Endodermal cell (in vitro differentiated cells): ENCODE data around the gene IPP. TPM values are rescaled to one million over a fixed set of nuclear protein-coding genes. Genes with fewer than 3 reads are reported as not detected.

ENCODE experiments used
- DNase-seq: peaks from one replicate; pipeline ENCODE4 v3.0.0-alpha.2; 2017
- H3K27ac ChIP-seq: 2 replicates; pipeline ENCODE4 v1.5.1; 2013; ENCODE audit warnings: mild to moderate bottlenecking, low read depth, low read length, moderate library complexity
- H3K27me3 ChIP-seq: 2 replicates; pipeline ENCODE4 v1.6.1; 2013; ENCODE audit warnings: mild to moderate bottlenecking, low read length, moderate library complexity; ENCODE audit not compliant: insufficient read depth, control insufficient read depth, poor library complexity, severe bottlenecking
- H3K36me3 ChIP-seq: 2 replicates; pipeline ENCODE4 v1.7.0; 2013; ENCODE audit warnings: mild to moderate bottlenecking, low read length, moderate library complexity; ENCODE audit not compliant: control insufficient read depth, insufficient read depth
- H3K4me1 ChIP-seq: one replicate; pipeline ENCODE4 v1.7.0; 2013; ENCODE audit warnings: low read length; ENCODE audit not compliant: control insufficient read depth, insufficient read depth
- H3K4me3 ChIP-seq: 2 replicates; pipeline ENCODE4 v1.5.1; 2013; ENCODE audit warnings: mild to moderate bottlenecking, low read length, moderate library complexity
- H3K9ac ChIP-seq: 2 replicates; pipeline ENCODE4 v1.6.1; 2013; ENCODE audit warnings: mild to moderate bottlenecking, low read length, moderate library complexity; ENCODE audit not compliant: poor library complexity, severe bottlenecking; ENCODE audit errors: extremely low read depth
- H3K9me3 ChIP-seq: 2 replicates; pipeline ENCODE4 v1.6.1; 2013; ENCODE audit warnings: mild to moderate bottlenecking, low read length, moderate library complexity; ENCODE audit not compliant: control insufficient read depth
- H3K27ac Mint-ChIP-seq: 2 replicates; pipeline ENCODE4 v1.8.0; 2020; ENCODE audit warnings: mixed read lengths
- H3K27me3 Mint-ChIP-seq: 2 replicates; pipeline ENCODE4 v1.8.0; 2021; ENCODE audit warnings: mild to moderate bottlenecking, mixed read lengths; ENCODE audit not compliant: insufficient read depth
- H3K36me3 Mint-ChIP-seq: 2 replicates; pipeline ENCODE4 v1.8.0; 2020; ENCODE audit warnings: low read depth, mixed read lengths
- H3K4me1 Mint-ChIP-seq: 2 replicates; pipeline ENCODE4 v1.8.0; 2020; ENCODE audit warnings: mixed read lengths
- H3K4me3 Mint-ChIP-seq: 2 replicates; pipeline ENCODE4 v1.8.0; 2020; ENCODE audit warnings: mild to moderate bottlenecking, moderate library complexity, mixed read lengths
- H3K9me3 Mint-ChIP-seq: 2 replicates; pipeline ENCODE4 v1.8.0; 2020; ENCODE audit warnings: mild to moderate bottlenecking, mixed read lengths
- CTCF ChIP-seq: fragments of 200-600 bp; sonication (generic); conservative IDR thresholded peaks from 2 replicates; pipeline ENCODE4 v1.5.0; 2021; ENCODE audit warnings: antibody characterized with exemption, mild to moderate bottlenecking
- WGBS, 2 experiments: methylation state at CpG; one replicate each; pipeline versions ENCODE4 v1.1.5 to v1.1.7; 2013; ENCODE audit warnings: missing lambda C conversion rate in 2 of 2, mixed read lengths in 1 of 2; ENCODE audit not compliant: insufficient coverage in 1 of 2, insufficient read length in 1 of 2; 5-methylcytosine and 5-hydroxymethylcytosine counted together
- total RNA-seq, 2 donors: library from RNA; stranded (reverse); fragmentation: NEBNext Ultra II Directional in 1 of 2; extraction: Animal tissue kit (Norgen Biotek cat#: 25700) in 1 of 2; gene quantifications; 2 replicates in 1 of 2; 3 replicates in 1 of 2; pipeline ENCODE4 v1.2.1, GENCODE V29; 2021

Gene IPP
- total RNA-seq, 2 donors from 2014 or later: 14.9 to 18.6 TPM

- peaks cover 7% of the 10 kb centered on the region for H3K27me3 Mint-ChIP-seq
- H3K4me3 Mint-ChIP-seq: no peak overlapping the region
- Histone ChIP-seq H3K4me3 (no peak overlapping the region), H3K9ac (no peak overlapping the region), H3K36me3 (no peaks in the 10 kb centered on the region), H3K27me3 (no peaks in the 10 kb centered on the region), H3K9me3 (no peaks in the 10 kb centered on the region), H3K4me1 (no peaks in the 10 kb centered on the region), H3K27ac (no peak overlapping the region)
- H3K27ac Mint-ChIP-seq: no peak overlapping the region
- peaks cover under 1% of the 10 kb centered on the region for H3K4me1 Mint-ChIP-seq
- DNase-seq: no peak
- WGBS, 2 experiments: 88 to 89% methylated on average over 3 to 4 of the region's 4 CpGs
- H3K36me3 Mint-ChIP-seq: no peaks in the 10 kb centered on the region
- TF ChIP-seq CTCF: no peak
- H3K9me3 Mint-ChIP-seq: no peaks in the 10 kb centered on the region
These were observed 37.5 kb upstream of the IPP start for GRCh38 chr1:45787905-45788304.

- no peak overlapping the region for H3K27ac Mint-ChIP-seq
- 76% methylated on average over 4 of the region's 4 CpGs; no CpG with 5 or more reads in 1 of the 2 experiments for WGBS, 2 experiments
- DNase-seq: no peak
- H3K36me3 ChIP-seq: no peaks in the 10 kb centered on the region
- H3K9ac ChIP-seq: no peak overlapping the region
- no peak overlapping the region for H3K27ac ChIP-seq
- H3K4me3 Mint-ChIP-seq: no peak overlapping the region
- peaks cover 6% of the 10 kb centered on the region for H3K27me3 Mint-ChIP-seq
- no peaks in the 10 kb centered on the region for H3K36me3 Mint-ChIP-seq
- no peaks in the 10 kb centered on the region for H3K27me3 ChIP-seq
- H3K4me3 ChIP-seq: no peak overlapping the region
- H3K9me3 ChIP-seq: no peaks in the 10 kb centered on the region
- peaks cover 3% of the 10 kb centered on the region for H3K4me1 Mint-ChIP-seq
- no peak for TF ChIP-seq CTCF
- no peaks in the 10 kb centered on the region for H3K9me3 Mint-ChIP-seq
- H3K4me1 ChIP-seq: no peaks in the 10 kb centered on the region
These were observed 35.1 kb upstream of the IPP start for GRCh38 chr1:45785583-45785982.

GRCh38 chr1:45775794-45776193, 25.3 kb upstream of the IPP start:
- H3K4me1 Mint-ChIP-seq: no peaks in the 10 kb centered on the region
- DNase-seq: no peak
- H3K4me3 ChIP-seq: no peak overlapping the region
- no peaks in the 10 kb centered on the region for H3K36me3 Mint-ChIP-seq
- H3K4me1 ChIP-seq: no peaks in the 10 kb centered on the region
- no peaks in the 10 kb centered on the region for H3K36me3 ChIP-seq
- no peak overlapping the region for H3K9ac ChIP-seq
- H3K27ac Mint-ChIP-seq: no peak overlapping the region
- WGBS, 2 experiments: 89 to 100% methylated on average over 2 to 3 of the region's 3 CpGs
- H3K4me3 Mint-ChIP-seq: no peak overlapping the region
- H3K9me3 ChIP-seq: no peaks in the 10 kb centered on the region
- H3K9me3 Mint-ChIP-seq: no peaks in the 10 kb centered on the region
- no peak for TF ChIP-seq CTCF
- H3K27me3 Mint-ChIP-seq: peaks cover 3% of the 10 kb centered on the region
- no peak overlapping the region for H3K27ac ChIP-seq
- no peaks in the 10 kb centered on the region for H3K27me3 ChIP-seq
